Measurements from ENCODE around the gene HMGA1.
"Not testable (repeated sequence)": the region's sequence is repeated elsewhere in the genome, so short reads cannot be mapped to it uniquely, and the experiment has no call there.

HMGA1 gene

GRCh38 chr6:34239893-34240292, 3.2 kb downstream of the HMGA1 start:
- DNase-seq (ENCODE audit: low read depth in 2 of 2, low spot score in 1 of 2) = no peak

GRCh38 chr6:34240329-34241248, 3.9 kb downstream of the HMGA1 start:
- no peak for DNase-seq (ENCODE audit: low read depth in 2 of 2, low spot score in 1 of 2)

GRCh38 chr6:34241351-34242215, 4.9 kb downstream of the HMGA1 start:
- DNase-seq (ENCODE audit: low read depth in 2 of 2, low spot score in 1 of 2) = no peak

- DNase-seq (ENCODE audit: low read depth in 2 of 2, low spot score in 1 of 2) = no peak
Measured at GRCh38 chr6:34242252-34243130, 5.8 kb downstream of the HMGA1 start.

- no peak for DNase-seq (ENCODE audit: low read depth in 2 of 2, low spot score in 1 of 2)
Measured at GRCh38 chr6:34243131-34243771, 6.6 kb downstream of the HMGA1 start.

- DNase-seq (ENCODE audit: low read depth in 2 of 2, low spot score in 1 of 2) = no peak
Measured at GRCh38 chr6:34243901-34244884, 7.5 kb downstream of the HMGA1 start.

- DNase-seq (ENCODE audit: low read depth in 2 of 2, low spot score in 1 of 2) = not testable (repeated sequence)
Measured at GRCh38 chr6:34245032-34245760, 8.5 kb downstream of the HMGA1 start.

GRCh38 chr6:34245761-34246140, 9.1 kb downstream of the HMGA1 start:
- not testable (repeated sequence) for DNase-seq (ENCODE audit: low read depth in 2 of 2, low spot score in 1 of 2)

- no peak for DNase-seq (ENCODE audit: low read depth in 2 of 2, low spot score in 1 of 2)
Measured at GRCh38 chr6:34246249-34246562, 9.5 kb downstream of the HMGA1 start.

- no peak for DNase-seq (ENCODE audit: low read depth in 2 of 2, low spot score in 1 of 2)
Measured at GRCh38 chr6:34246563-34247391, 10.1 kb downstream of the HMGA1 start.

- no peak for DNase-seq (ENCODE audit: low read depth in 2 of 2, low spot score in 1 of 2)
Measured at GRCh38 chr6:34247481-34248197, 11.0 kb downstream of the HMGA1 start.

GRCh38 chr6:34248198-34248726, 11.6 kb downstream of the HMGA1 start:
- DNase-seq (ENCODE audit: low read depth in 2 of 2, low spot score in 1 of 2) = no peak

GRCh38 chr6:34248727-34249468, 12.2 kb downstream of the HMGA1 start, which contains the start of gene SMIM29:
TSS of gene SMIM29 (minus strand) at chr6:34249006. CDS start at chr6:34247791, 1,215 bp downstream.
- peak; percentile 96 for DNase-seq (ENCODE audit: low read depth in 2 of 2, low spot score in 1 of 2)

- DNase-seq (ENCODE audit: low read depth in 2 of 2, low spot score in 1 of 2) = no peak
Measured at GRCh38 chr6:34249469-34250261, 13.0 kb downstream of the HMGA1 start.

GRCh38 chr6:34252395-34252794, 15.7 kb downstream of the HMGA1 start:
- not testable (repeated sequence) for DNase-seq (ENCODE audit: low read depth in 2 of 2, low spot score in 1 of 2)
